Cardiac muscle cell (in vitro differentiated cells and primary cell): Measurements from ENCODE around the gene MRPL33. TPM values are rescaled to one million over a fixed set of nuclear protein-coding genes. Genes with fewer than 3 reads are reported as not detected.

Experiments used
- DNase-seq, 2 donors: peaks; one replicate each; pipeline versions ENCODE4 v3.0.0 to v3.0.0-alpha.2; 2010 to 2017; ENCODE audit warnings: low read depth in 1 of 2, low spot score in 1 of 2
- H3K27ac ChIP-seq: fragments of 200-600 bp; sonication (generic); 2 replicates; pipeline ENCODE4 v1.5.1; 2016
- H3K27me3 ChIP-seq: fragments of 200-600 bp; sonication (generic); 2 replicates; pipeline ENCODE4 v1.6.0; 2016; ENCODE audit warnings: control low read depth
- H3K36me3 ChIP-seq: fragments of 200-600 bp; sonication (generic); 2 replicates; pipeline ENCODE4 v1.5.1; 2016; ENCODE audit warnings: control low read depth
- H3K4me1 ChIP-seq: fragments of 200-600 bp; sonication (generic); 2 replicates; pipeline ENCODE4 v1.8.1; 2017; ENCODE audit warnings: low read depth, mild to moderate bottlenecking, mixed run types
- H3K4me3 ChIP-seq: fragments of 200-600 bp; sonication (generic); 2 replicates; pipeline ENCODE4 v1.5.1; 2016; ENCODE audit warnings: mild to moderate bottlenecking
- H3K9me3 ChIP-seq: fragments of 200-600 bp; sonication (generic); 2 replicates; pipeline ENCODE4 v1.5.1; 2017; ENCODE audit warnings: low read depth, mild to moderate bottlenecking, control low read depth
- polyA plus RNA-seq: library from polyadenylated mRNA; unstranded; fragments of >200 nt; fragmentation: Nextera tagmentation; extraction: Ambion mirVana; gene quantifications from 2 replicates; pipeline ENCODE4 v1.2.1, GENCODE V29; 2016
- total RNA-seq: library from RNA; depleted of rRNA; stranded (reverse); fragments of >200 nt; gene quantifications from 2 replicates; pipeline ENCODE4 v1.2.3, GENCODE V29; 2016
- TF ChIP-seq, protein P1 (sequence below): IDR thresholded peaks from 2 replicates; pipeline ENCODE4 v1.5.1; 2012; ENCODE audit warnings: low read depth, mild to moderate bottlenecking, low read length

The MRPL33 gene
- total and polyA plus RNA-seq, 2 experiments from 2014 or later: 46.6 to 271 TPM

- peaks cover 3% of the 10 kb centered on the region for H3K36me3 ChIP-seq
- H3K27me3 ChIP-seq: no peaks in the 10 kb centered on the region
- no peak overlapping the region for H3K27ac ChIP-seq
- no peak overlapping the region for H3K4me3 ChIP-seq
- H3K4me1 ChIP-seq: peaks cover 12% of the 10 kb centered on the region
- TF ChIP-seq, protein P1, sequence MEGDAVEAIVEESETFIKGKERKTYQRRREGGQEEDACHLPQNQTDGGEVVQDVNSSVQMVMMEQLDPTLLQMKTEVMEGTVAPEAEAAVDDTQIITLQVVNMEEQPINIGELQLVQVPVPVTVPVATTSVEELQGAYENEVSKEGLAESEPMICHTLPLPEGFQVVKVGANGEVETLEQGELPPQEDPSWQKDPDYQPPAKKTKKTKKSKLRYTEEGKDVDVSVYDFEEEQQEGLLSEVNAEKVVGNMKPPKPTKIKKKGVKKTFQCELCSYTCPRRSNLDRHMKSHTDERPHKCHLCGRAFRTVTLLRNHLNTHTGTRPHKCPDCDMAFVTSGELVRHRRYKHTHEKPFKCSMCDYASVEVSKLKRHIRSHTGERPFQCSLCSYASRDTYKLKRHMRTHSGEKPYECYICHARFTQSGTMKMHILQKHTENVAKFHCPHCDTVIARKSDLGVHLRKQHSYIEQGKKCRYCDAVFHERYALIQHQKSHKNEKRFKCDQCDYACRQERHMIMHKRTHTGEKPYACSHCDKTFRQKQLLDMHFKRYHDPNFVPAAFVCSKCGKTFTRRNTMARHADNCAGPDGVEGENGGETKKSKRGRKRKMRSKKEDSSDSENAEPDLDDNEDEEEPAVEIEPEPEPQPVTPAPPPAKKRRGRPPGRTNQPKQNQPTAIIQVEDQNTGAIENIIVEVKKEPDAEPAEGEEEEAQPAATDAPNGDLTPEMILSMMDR: no peak
- H3K9me3 ChIP-seq: no peaks in the 10 kb centered on the region
- DNase-seq: peak in 1 of 2 donors; percentile 62
Observed at GRCh38 chr2:27776097-27776496, 4.6 kb downstream of the MRPL33 start.

DNA sequence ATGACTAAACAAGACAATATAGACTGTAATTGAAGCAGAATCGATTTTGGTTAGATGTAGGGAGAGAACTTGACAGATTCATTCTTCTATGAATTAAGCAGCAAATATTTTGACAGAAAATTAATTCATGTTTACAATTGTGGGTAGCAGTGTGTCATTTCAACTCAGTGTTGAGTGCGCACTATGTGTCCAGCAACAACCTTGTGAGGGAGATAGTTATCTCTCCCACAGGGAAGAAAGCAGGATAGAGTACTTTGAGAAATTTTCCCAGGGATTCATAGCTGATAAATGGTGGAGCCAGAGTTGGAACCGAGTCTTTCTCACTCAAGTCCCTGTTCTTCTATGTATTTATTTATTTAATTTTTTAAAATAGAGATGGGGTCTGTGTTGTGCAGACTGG, 5.2 kb downstream of the MRPL33 start:
- TF ChIP-seq, protein P1: no peak
- peaks cover 3% of the 10 kb centered on the region for H3K36me3 ChIP-seq
- DNase-seq: no peak
- no peak overlapping the region for H3K27ac ChIP-seq
- H3K27me3 ChIP-seq: no peaks in the 10 kb centered on the region
- H3K4me1 ChIP-seq: peaks cover 10% of the 10 kb centered on the region
- H3K4me3 ChIP-seq: no peak overlapping the region
- H3K9me3 ChIP-seq: no peaks in the 10 kb centered on the region

GRCh38 chr2:27779417-27780055, 8.0 kb downstream of the MRPL33 start:
- Histone ChIP-seq H3K4me1 (no peaks in the 10 kb centered on the region), H3K9me3 (no peaks in the 10 kb centered on the region), H3K27ac (peak overlapping the region; percentile 13), H3K36me3 (peaks cover under 1% of the 10 kb centered on the region), H3K27me3 (no peaks in the 10 kb centered on the region), H3K4me3 (no peak overlapping the region)
- TF ChIP-seq, protein P1: no peak
- no peak for DNase-seq

DNA sequence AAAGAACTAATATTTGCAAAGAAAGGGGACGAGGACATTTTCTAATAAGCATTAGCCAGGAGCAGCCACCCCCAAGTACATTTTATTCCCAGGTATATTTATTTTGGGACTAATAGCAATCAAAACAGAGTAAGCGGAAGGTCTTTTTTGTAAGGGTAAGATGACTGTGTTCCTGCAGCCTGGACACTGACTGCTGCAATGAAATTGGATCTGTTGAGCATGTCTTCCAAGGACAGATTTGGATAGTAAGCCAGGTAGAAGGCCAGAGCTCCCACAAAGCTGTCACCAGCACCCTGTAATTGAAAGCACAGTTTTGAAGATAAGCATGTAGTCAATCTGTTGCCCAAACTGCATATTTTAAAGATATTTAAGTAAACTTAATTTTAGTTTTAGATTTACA, 10.0 kb downstream of the MRPL33 start:
- no peak for DNase-seq
- H3K4me1 ChIP-seq: no peaks in the 10 kb centered on the region
- no peaks in the 10 kb centered on the region for H3K9me3 ChIP-seq
- H3K27ac ChIP-seq: no peak overlapping the region
- H3K4me3 ChIP-seq: no peak overlapping the region
- TF ChIP-seq, protein P1: no peak
- H3K36me3 ChIP-seq: no peaks in the 10 kb centered on the region
- no peaks in the 10 kb centered on the region for H3K27me3 ChIP-seq

DNA sequence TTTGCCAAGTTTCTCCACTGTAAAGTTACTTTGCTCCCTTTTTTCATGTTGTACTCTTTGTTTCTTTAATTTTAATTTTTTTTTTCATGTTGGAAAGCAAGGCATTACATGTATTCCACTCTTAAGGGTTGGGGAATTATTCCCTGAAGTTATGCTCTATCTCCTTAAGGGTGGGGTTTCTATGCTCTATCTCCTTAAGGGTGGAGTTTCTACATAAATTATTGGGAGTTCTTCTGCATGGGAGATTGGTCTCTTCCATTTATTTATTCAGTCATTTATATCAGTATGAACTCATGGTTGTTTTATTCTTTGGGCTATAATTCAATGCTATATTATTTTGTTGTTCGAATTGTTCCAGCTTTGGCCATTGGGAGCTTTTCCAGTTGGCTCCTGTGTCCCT, 11.2 kb downstream of the MRPL33 start:
- TF ChIP-seq, protein P1: no peak
- H3K4me3 ChIP-seq: no peak overlapping the region
- no peak for DNase-seq

More for the DNA sequence above, 11.2 kb downstream of the MRPL33 start:
- Histone ChIP-seq H3K27me3 (no peaks in the 10 kb centered on the region), H3K27ac (no peak overlapping the region), H3K36me3 (no peaks in the 10 kb centered on the region), H3K9me3 (no peaks in the 10 kb centered on the region), H3K4me1 (no peaks in the 10 kb centered on the region)
